Sigmoid colon (tissue), 4 donors: ENCODE data around the gene MED17.

Source experiments
- EP300 ChIP-seq, 4 donors: sonication (generic); formaldehyde crosslinking; IDR thresholded peaks; one replicate each; pipeline ENCODE4 v1.6.1; 2017; ENCODE audit warnings: antibody characterized with exemption in 4 of 4
- POLR2A ChIP-seq, 2 donors: fragments of 450-650 bp; IDR thresholded peaks; one replicate each; pipeline ENCODE4 v1.6.1; 2016; ENCODE audit warnings: antibody characterized with exemption in 2 of 2, mild to moderate bottlenecking in 2 of 2, moderate library complexity in 2 of 2
- POLR2AphosphoS5 ChIP-seq, 4 donors: sonication (generic); formaldehyde crosslinking; IDR thresholded peaks; one replicate each; pipeline ENCODE4 v1.6.1; 2017; ENCODE audit warnings: antibody characterized with exemption in 4 of 4
- TF ChIP-seq, protein P1 (sequence below), 4 experiments: fragments of 450-650 bp in 3 of 4; fragments of 200-600 bp in 1 of 4; IDR thresholded peaks; one replicate each; pipeline ENCODE4 v1.5.1; 2016 to 2019; ENCODE audit warnings: antibody characterized with exemption in 4 of 4, mild to moderate bottlenecking in 3 of 4, moderate library complexity in 2 of 4

DNA sequence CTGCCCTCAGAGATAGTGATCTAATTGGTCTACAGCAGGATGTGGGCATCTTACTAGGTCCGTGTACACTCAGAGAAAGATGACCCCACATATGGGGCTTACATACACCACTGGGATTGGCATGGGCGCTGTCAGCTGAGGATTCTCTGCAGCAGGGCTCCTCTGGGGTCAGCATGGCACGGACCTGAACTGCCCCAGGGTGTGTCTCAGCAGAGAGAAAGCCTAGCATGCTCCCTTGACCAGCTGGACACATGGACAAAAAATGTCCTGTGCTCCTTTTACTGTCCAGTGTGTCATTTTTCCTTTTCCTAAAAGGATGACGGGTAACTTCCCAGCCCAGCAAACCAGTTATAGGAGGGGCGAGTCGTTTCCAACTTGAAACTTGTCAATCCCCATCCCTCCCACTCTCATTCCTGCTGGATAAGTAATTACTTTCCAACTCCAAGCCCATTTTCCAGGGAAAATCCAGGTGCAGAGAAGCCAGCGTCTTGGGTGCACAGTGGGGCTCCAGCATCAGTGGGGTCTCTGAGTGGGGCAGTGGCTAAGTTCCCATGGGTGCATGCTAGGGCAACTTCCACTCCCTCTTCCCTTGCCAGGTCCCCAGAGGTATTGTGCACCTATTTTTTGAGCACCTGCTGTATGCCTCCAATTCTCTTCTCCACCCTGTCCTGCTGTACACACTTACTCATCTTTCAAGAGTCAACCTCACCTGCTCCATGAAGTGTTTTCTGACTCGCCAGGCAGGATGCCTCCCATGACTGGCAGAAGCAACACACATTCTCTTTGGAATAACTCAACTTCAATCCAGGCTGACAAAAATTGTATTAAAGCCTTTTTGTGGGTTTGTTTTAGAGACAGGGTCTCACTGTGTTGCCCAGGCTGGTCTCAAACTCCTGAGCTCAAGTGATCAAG, 61.4 kb downstream of the MED17 start:
- TF ChIP-seq, protein P1, sequence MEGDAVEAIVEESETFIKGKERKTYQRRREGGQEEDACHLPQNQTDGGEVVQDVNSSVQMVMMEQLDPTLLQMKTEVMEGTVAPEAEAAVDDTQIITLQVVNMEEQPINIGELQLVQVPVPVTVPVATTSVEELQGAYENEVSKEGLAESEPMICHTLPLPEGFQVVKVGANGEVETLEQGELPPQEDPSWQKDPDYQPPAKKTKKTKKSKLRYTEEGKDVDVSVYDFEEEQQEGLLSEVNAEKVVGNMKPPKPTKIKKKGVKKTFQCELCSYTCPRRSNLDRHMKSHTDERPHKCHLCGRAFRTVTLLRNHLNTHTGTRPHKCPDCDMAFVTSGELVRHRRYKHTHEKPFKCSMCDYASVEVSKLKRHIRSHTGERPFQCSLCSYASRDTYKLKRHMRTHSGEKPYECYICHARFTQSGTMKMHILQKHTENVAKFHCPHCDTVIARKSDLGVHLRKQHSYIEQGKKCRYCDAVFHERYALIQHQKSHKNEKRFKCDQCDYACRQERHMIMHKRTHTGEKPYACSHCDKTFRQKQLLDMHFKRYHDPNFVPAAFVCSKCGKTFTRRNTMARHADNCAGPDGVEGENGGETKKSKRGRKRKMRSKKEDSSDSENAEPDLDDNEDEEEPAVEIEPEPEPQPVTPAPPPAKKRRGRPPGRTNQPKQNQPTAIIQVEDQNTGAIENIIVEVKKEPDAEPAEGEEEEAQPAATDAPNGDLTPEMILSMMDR (IDR thresholded peaks at IDR 0.05) = no peak
- TF ChIP-seq POLR2A (IDR thresholded peaks at IDR 0.05) (no peak), POLR2AphosphoS5 (IDR thresholded peaks at IDR 0.05) (no peak), EP300 (IDR thresholded peaks at IDR 0.05) (no peak)
